IPS-18a (cell line): ENCODE measurements around the gene BCAS3.

ENCODE experiments used
- H3K27ac ChIP-seq: one replicate; pipeline ENCODE4 v1.5.1; 2013; ENCODE audit warnings: low read length
- H3K27me3 ChIP-seq: one replicate; pipeline ENCODE4 v1.6.1; 2013; ENCODE audit warnings: mild to moderate bottlenecking, low read length; ENCODE audit not compliant: control insufficient read depth, insufficient read depth
- H3K36me3 ChIP-seq: one replicate; pipeline ENCODE4 v1.6.1; 2013; ENCODE audit warnings: low read depth, low read length; ENCODE audit not compliant: control insufficient read depth
- H3K4me1 ChIP-seq: one replicate; pipeline ENCODE4 v1.6.1; 2013; ENCODE audit warnings: low read depth, low read length; ENCODE audit not compliant: control insufficient read depth
- H3K4me3 ChIP-seq: one replicate; pipeline ENCODE4 v1.5.1; 2013; ENCODE audit warnings: low read length
- H3K9ac ChIP-seq: one replicate; pipeline ENCODE4 v1.6.1; 2013; ENCODE audit warnings: mild to moderate bottlenecking, low read length, moderate library complexity
- H3K9me3 ChIP-seq: one replicate; pipeline ENCODE4 v1.6.1; 2013; ENCODE audit warnings: low read depth, low read length; ENCODE audit not compliant: control insufficient read depth

BCAS3 gene

GRCh38 chr17:61402978-61403800, 725.5 kb downstream of the BCAS3 start:
- no peak overlapping the region for H3K27ac ChIP-seq

GRCh38 chr17:61403801-61404662, 726.4 kb downstream of the BCAS3 start:
- no peak overlapping the region for H3K9ac ChIP-seq
- peaks cover 98% of the 10 kb centered on the region for H3K27me3 ChIP-seq
- H3K4me3 ChIP-seq = peak overlapping the region; percentile 24
- H3K27ac ChIP-seq = no peak overlapping the region
- H3K9me3 ChIP-seq = no peaks in the 10 kb centered on the region
- no peaks in the 10 kb centered on the region for H3K4me1 ChIP-seq
- no peaks in the 10 kb centered on the region for H3K36me3 ChIP-seq

More at GRCh38 chr17:61402978-61403800, 725.5 kb downstream of the BCAS3 start:
- H3K9me3 ChIP-seq = no peaks in the 10 kb centered on the region
- H3K36me3 ChIP-seq = no peaks in the 10 kb centered on the region
- H3K4me3 ChIP-seq = no peak overlapping the region
- no peaks in the 10 kb centered on the region for H3K4me1 ChIP-seq
- peaks cover 98% of the 10 kb centered on the region for H3K27me3 ChIP-seq
- H3K9ac ChIP-seq = no peak overlapping the region

GRCh38 chr17:61404663-61404912, 726.9 kb downstream of the BCAS3 start:
- peaks cover 98% of the 10 kb centered on the region for H3K27me3 ChIP-seq
- H3K27ac ChIP-seq = no peak overlapping the region
- H3K9me3 ChIP-seq = no peaks in the 10 kb centered on the region
- no peaks in the 10 kb centered on the region for H3K4me1 ChIP-seq
- no peak overlapping the region for H3K9ac ChIP-seq
- peak overlapping the region; percentile 24 for H3K4me3 ChIP-seq
- H3K36me3 ChIP-seq = no peaks in the 10 kb centered on the region

GRCh38 chr17:61404913-61405685, 727.4 kb downstream of the BCAS3 start:
- Histone ChIP-seq H3K4me3 (peak overlapping the region; percentile 24), H3K9me3 (no peaks in the 10 kb centered on the region), H3K9ac (no peak overlapping the region), H3K4me1 (no peaks in the 10 kb centered on the region), H3K36me3 (no peaks in the 10 kb centered on the region), H3K27ac (no peak overlapping the region), H3K27me3 (peaks cover 100% of the 10 kb centered on the region)

GRCh38 chr17:61405686-61406536, 728.3 kb downstream of the BCAS3 start:
- no peak overlapping the region for H3K4me3 ChIP-seq
- no peaks in the 10 kb centered on the region for H3K9me3 ChIP-seq
- no peaks in the 10 kb centered on the region for H3K36me3 ChIP-seq
- H3K27ac ChIP-seq = no peak overlapping the region
- H3K27me3 ChIP-seq = peaks cover 100% of the 10 kb centered on the region
- peaks cover 3% of the 10 kb centered on the region for H3K4me1 ChIP-seq
- H3K9ac ChIP-seq = no peak overlapping the region

- Histone ChIP-seq H3K27me3 (peaks cover 100% of the 10 kb centered on the region), H3K4me1 (peaks cover 3% of the 10 kb centered on the region), H3K36me3 (no peaks in the 10 kb centered on the region), H3K27ac (no peak overlapping the region), H3K9ac (no peak overlapping the region), H3K4me3 (no peak overlapping the region), H3K9me3 (no peaks in the 10 kb centered on the region)
Measured at GRCh38 chr17:61406537-61406845, 728.8 kb downstream of the BCAS3 start.

GRCh38 chr17:61406971-61407911, 729.6 kb downstream of the BCAS3 start:
- H3K27ac ChIP-seq = no peak overlapping the region
- no peak overlapping the region for H3K4me3 ChIP-seq
- H3K36me3 ChIP-seq = no peaks in the 10 kb centered on the region
- H3K9ac ChIP-seq = no peak overlapping the region
- no peaks in the 10 kb centered on the region for H3K9me3 ChIP-seq
- H3K27me3 ChIP-seq = peaks cover 100% of the 10 kb centered on the region
- H3K4me1 ChIP-seq = peaks cover 3% of the 10 kb centered on the region

- Histone ChIP-seq H3K9ac (no peak overlapping the region), H3K4me1 (peaks cover 6% of the 10 kb centered on the region), H3K4me3 (no peak overlapping the region), H3K9me3 (no peaks in the 10 kb centered on the region), H3K36me3 (no peaks in the 10 kb centered on the region), H3K27ac (no peak overlapping the region), H3K27me3 (peaks cover 100% of the 10 kb centered on the region)
Measured at GRCh38 chr17:61408151-61409041, 730.7 kb downstream of the BCAS3 start.

- Histone ChIP-seq H3K27me3 (peaks cover 100% of the 10 kb centered on the region), H3K27ac (no peak overlapping the region), H3K4me3 (no peak overlapping the region), H3K4me1 (peaks cover 8% of the 10 kb centered on the region), H3K9me3 (no peaks in the 10 kb centered on the region), H3K36me3 (no peaks in the 10 kb centered on the region), H3K9ac (no peak overlapping the region)
Measured at GRCh38 chr17:61409301-61410112, 731.9 kb downstream of the BCAS3 start.
